HEK293 (cell line): Measurements from ENCODE around the gene INPP1.
"Not testable (repeated sequence)": the region's sequence is repeated elsewhere in the genome, so short reads cannot be mapped to it uniquely, and the experiment has no call there.

Source experiments
- CTCF ChIA-PET: fragments of 350-600 bp; formaldehyde crosslinking; extraction: SDS; loops from one replicate; lab custom pipeline; 2021; ENCODE audit warnings: antibody characterized with exemption; lab: Yijun Ruan, JAX
- POLR2A ChIA-PET: fragments of 300-600 bp; formaldehyde crosslinking; extraction: SDS; loops from one replicate; lab custom pipeline; 2020; ENCODE audit warnings: antibody characterized with exemption, inconsistent platforms; lab: Yijun Ruan, JAX
- H3K27ac ChIP-seq: fragments of 200-500 bp; sonication (Bioruptor generic); 2 replicates; pipeline ENCODE4 v1.5.1; 2014; ENCODE audit warnings: low read depth, low read length, control low read depth, inconsistent platforms; ENCODE audit errors: extremely low read depth
- H3K36me3 ChIP-seq, 2 experiments: fragments of 200-500 bp in 1 of 2; sonication (Bioruptor generic) in 1 of 2; 1 replicate in 1 of 2; 2 replicates in 1 of 2; pipeline ENCODE4 v1.5.1; 2014 to 2017; ENCODE audit warnings: inconsistent platforms in 2 of 2, low read length in 2 of 2; ENCODE audit not compliant: control insufficient read depth in 2 of 2, insufficient read depth in 1 of 2
- H3K4me1 ChIP-seq: fragments of 200-500 bp; sonication (Bioruptor generic); 2 replicates; pipeline ENCODE4 v1.5.1; 2014; ENCODE audit warnings: mild to moderate bottlenecking, low read length, inconsistent platforms; ENCODE audit not compliant: control insufficient read depth, insufficient read depth
- H3K4me3 ChIP-seq: 2 replicates; pipeline ENCODE4 v1.5.1; 2011; ENCODE audit warnings: low read depth, mild to moderate bottlenecking, control low read depth, low read length, moderate library complexity
- H3K9me3 ChIP-seq: fragments of 200-500 bp; sonication (Bioruptor generic); 2 replicates; pipeline ENCODE4 v1.5.1; 2014; ENCODE audit warnings: low read depth, low read length, inconsistent platforms; ENCODE audit not compliant: control insufficient read depth, insufficient read depth
- KLF7 ChIP-seq: fragments of 450-650 bp; formaldehyde crosslinking; IDR thresholded peaks from 2 replicates; pipeline ENCODE4 v1.5.1; 2016; ENCODE audit warnings: missing biosample characterization, missing genetic modification characterization, borderline replicate concordance
- SALL2 ChIP-seq: fragments of 450-650 bp; formaldehyde crosslinking; IDR thresholded peaks from 2 replicates; pipeline ENCODE4 v1.5.0; 2017; ENCODE audit warnings: missing biosample characterization, mild to moderate bottlenecking, missing genetic modification characterization, borderline replicate concordance
- SCRT1 ChIP-seq: fragments of 450-650 bp; formaldehyde crosslinking; IDR thresholded peaks from 2 replicates; pipeline ENCODE4 v1.5.1; 2016; ENCODE audit warnings: missing biosample characterization, missing genetic modification characterization, borderline replicate concordance
- WT1 ChIP-seq: fragments of 450-650 bp; formaldehyde crosslinking; IDR thresholded peaks from 2 replicates; pipeline ENCODE4 v1.5.1; 2016; ENCODE audit warnings: missing biosample characterization, missing genetic modification characterization
- ZBTB7A ChIP-seq: fragments of 450-650 bp; formaldehyde crosslinking; IDR thresholded peaks from 2 replicates; pipeline ENCODE4 v1.5.1; 2016; ENCODE audit warnings: low read depth, missing biosample characterization, missing genetic modification characterization
- ZNF146 ChIP-seq: fragments of 450-650 bp; formaldehyde crosslinking; IDR thresholded peaks from 2 replicates; pipeline ENCODE4 v1.5.1; 2016; ENCODE audit warnings: missing biosample characterization, missing genetic modification characterization
- ZNF248 ChIP-seq: fragments of 450-650 bp; formaldehyde crosslinking; IDR thresholded peaks from 2 replicates; pipeline ENCODE4 v1.5.1; 2017; ENCODE audit warnings: missing biosample characterization, missing genetic modification characterization
- ZNF302 ChIP-seq: fragments of 450-650 bp; formaldehyde crosslinking; IDR thresholded peaks from 2 replicates; pipeline ENCODE4 v1.5.1; 2016; ENCODE audit warnings: missing biosample characterization, missing genetic modification characterization, low read depth
- ZNF311 ChIP-seq: fragments of 450-650 bp; formaldehyde crosslinking; IDR thresholded peaks from 2 replicates; pipeline ENCODE4 v1.5.1; 2017; ENCODE audit warnings: missing biosample characterization, missing genetic modification characterization, borderline replicate concordance
- ZNF341 ChIP-seq: fragments of 450-650 bp; formaldehyde crosslinking; IDR thresholded peaks from 2 replicates; pipeline ENCODE4; 2016; ENCODE audit warnings: low read depth, missing biosample characterization, missing genetic modification characterization
- ZNF514 ChIP-seq: fragments of 450-650 bp; formaldehyde crosslinking; IDR thresholded peaks from 2 replicates; pipeline ENCODE4 v1.5.1; 2016; ENCODE audit warnings: missing biosample characterization, missing genetic modification characterization
- ZNF561 ChIP-seq: fragments of 450-650 bp; IDR thresholded peaks from 2 replicates; pipeline ENCODE4 v1.5.1; 2018; ENCODE audit warnings: missing biosample characterization, missing genetic modification characterization, borderline replicate concordance
- ZNF629 ChIP-seq: fragments of 450-650 bp; formaldehyde crosslinking; IDR thresholded peaks from 2 replicates; pipeline ENCODE4 v1.5.1; 2017; ENCODE audit warnings: missing biosample characterization, missing genetic modification characterization
- ZXDB ChIP-seq: fragments of 450-650 bp; formaldehyde crosslinking; IDR thresholded peaks from 2 replicates; pipeline ENCODE4 v1.5.1; 2016; ENCODE audit warnings: missing biosample characterization, missing genetic modification characterization
- TF ChIP-seq, protein P1 (sequence below): fragments of 450-650 bp; formaldehyde crosslinking; IDR thresholded peaks from 2 replicates; pipeline ENCODE4 v1.5.1; 2016; ENCODE audit warnings: missing biosample characterization, missing genetic modification characterization
- TF ChIP-seq, protein P2 (sequence below): fragments of 450-650 bp; formaldehyde crosslinking; conservative IDR thresholded peaks from 2 replicates; pipeline ENCODE4 v1.5.1; 2016; ENCODE audit warnings: low read depth, missing biosample characterization, missing genetic modification characterization
- TF ChIP-seq, protein P3 (sequence below): fragments of 450-650 bp; formaldehyde crosslinking; IDR thresholded peaks from 2 replicates; pipeline ENCODE4 v1.5.1; 2017; ENCODE audit warnings: missing biosample characterization, missing genetic modification characterization

The INPP1 gene

DNA sequence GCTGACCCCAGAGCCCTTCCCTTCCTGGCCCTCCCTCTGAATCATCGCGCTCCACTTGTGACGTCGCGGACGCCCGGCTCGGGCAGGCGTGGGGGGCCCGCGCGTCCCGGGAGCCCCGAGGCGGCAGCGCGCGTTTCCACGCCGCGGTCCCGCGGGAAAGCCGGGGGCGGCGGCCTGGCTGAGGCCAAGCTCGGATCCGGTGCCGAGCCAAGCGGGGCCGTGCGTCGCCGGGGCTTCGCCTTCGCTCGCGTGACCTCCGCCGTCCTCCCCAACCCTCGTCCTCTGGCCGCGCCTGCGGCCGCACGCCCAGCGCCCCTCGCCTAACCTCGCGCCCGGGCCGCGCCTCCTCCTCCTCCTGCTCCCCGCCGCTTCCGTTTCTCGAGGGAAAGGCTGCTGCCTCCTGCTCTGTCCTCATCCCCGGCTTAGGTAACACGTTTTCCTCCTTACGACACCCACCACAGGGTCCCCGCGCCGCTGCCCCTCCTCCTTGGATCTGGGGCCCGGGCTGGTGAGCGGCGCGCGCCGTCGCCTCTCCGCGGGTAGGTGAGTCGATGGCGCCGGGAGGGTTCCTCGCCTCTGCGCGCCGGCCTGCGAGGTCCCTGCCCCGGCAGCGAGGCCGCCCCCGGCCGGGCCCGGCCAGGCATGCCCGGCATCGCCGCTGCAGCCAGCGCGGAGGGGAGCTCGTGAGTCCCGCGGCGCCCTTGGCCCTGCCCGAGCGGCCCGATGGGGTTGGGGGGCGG lies at the start of gene INPP1 (continued):
- peak; percentile 29; the same call in 1 of the 2 replicates for TF ChIP-seq ZXDB
- TF ChIP-seq, all 188 proteins: peak for 30

DNA sequence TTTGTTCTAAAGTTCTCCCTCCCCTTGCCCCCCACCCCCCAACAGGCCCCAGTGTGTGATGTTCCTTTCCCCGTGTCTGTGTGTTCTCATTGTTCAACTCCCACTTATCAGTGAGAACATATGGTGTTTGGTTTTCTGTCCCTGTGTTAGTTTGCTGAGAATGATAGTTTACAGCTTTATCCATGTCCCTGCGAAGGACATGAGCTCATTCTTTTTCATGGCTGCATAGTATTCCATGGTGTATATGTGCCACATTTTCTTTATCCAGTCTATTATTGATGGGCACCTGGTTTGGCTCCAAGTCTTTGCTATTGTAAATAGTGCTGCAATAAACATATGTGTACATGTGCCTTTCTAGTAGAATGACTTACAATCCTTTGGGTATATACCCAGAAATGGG lies 45.5 kb upstream of the INPP1 start:
- POLR2A ChIA-PET, H3K4me3 ChIP-seq: not testable (repeated sequence)
- TF ChIP-seq ZNF146 (tag by site-specific recombination): peak; percentile 63
- TF ChIP-seq, all 188 proteins: peak for 1; not testable (repeated sequence) for 187
- H3K36me3 ChIP-seq: peaks cover 0 to 39% of the 10 kb centered on the region in 2 experiments; a peak in 2 of 3 replicates
- not testable (repeated sequence) for H3K27ac ChIP-seq, H3K9me3 ChIP-seq, H3K4me1 ChIP-seq
- CTCF ChIA-PET: interaction anchor here (0.6 kb wide), 1 partner anchor 14 kb away, joined by 4 read pairs; no protein-coding TSS in a partner anchor

- CTCF ChIA-PET: interaction anchor here (0.9 to 1.4 kb wide), 2 partner anchors 13 to 447 kb away, joined by 3 to 5 read pairs; no protein-coding TSS in a partner anchor
- Histone ChIP-seq H3K27ac (no peak overlapping the region), H3K4me3 (no peak overlapping the region), H3K36me3 (peaks cover 0 to 30% of the 10 kb centered on the region in 2 experiments; a peak in 2 of 3 replicates), H3K4me1 (no peaks in the 10 kb centered on the region), H3K9me3 (no peaks in the 10 kb centered on the region)
- TF ChIP-seq WT1 (tag by site-specific recombination): no peak
- TF ChIP-seq, protein P1, sequence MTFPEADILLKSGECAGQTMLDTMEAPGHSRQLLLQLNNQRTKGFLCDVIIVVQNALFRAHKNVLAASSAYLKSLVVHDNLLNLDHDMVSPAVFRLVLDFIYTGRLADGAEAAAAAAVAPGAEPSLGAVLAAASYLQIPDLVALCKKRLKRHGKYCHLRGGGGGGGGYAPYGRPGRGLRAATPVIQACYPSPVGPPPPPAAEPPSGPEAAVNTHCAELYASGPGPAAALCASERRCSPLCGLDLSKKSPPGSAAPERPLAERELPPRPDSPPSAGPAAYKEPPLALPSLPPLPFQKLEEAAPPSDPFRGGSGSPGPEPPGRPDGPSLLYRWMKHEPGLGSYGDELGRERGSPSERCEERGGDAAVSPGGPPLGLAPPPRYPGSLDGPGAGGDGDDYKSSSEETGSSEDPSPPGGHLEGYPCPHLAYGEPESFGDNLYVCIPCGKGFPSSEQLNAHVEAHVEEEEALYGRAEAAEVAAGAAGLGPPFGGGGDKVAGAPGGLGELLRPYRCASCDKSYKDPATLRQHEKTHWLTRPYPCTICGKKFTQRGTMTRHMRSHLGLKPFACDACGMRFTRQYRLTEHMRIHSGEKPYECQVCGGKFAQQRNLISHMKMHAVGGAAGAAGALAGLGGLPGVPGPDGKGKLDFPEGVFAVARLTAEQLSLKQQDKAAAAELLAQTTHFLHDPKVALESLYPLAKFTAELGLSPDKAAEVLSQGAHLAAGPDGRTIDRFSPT: no peak
- no peak for TF ChIP-seq ZNF341 (tag by site-specific recombination)
- TF ChIP-seq ZNF302 (tag by site-specific recombination): no peak
- no peak for TF ChIP-seq ZNF561 (tag by site-specific recombination)
- no peak for TF ChIP-seq ZNF629 (tag by site-specific recombination)
- no peak for TF ChIP-seq ZNF311
- TF ChIP-seq SALL2 (tag by site-specific recombination): no peak
- TF ChIP-seq, protein P2, sequence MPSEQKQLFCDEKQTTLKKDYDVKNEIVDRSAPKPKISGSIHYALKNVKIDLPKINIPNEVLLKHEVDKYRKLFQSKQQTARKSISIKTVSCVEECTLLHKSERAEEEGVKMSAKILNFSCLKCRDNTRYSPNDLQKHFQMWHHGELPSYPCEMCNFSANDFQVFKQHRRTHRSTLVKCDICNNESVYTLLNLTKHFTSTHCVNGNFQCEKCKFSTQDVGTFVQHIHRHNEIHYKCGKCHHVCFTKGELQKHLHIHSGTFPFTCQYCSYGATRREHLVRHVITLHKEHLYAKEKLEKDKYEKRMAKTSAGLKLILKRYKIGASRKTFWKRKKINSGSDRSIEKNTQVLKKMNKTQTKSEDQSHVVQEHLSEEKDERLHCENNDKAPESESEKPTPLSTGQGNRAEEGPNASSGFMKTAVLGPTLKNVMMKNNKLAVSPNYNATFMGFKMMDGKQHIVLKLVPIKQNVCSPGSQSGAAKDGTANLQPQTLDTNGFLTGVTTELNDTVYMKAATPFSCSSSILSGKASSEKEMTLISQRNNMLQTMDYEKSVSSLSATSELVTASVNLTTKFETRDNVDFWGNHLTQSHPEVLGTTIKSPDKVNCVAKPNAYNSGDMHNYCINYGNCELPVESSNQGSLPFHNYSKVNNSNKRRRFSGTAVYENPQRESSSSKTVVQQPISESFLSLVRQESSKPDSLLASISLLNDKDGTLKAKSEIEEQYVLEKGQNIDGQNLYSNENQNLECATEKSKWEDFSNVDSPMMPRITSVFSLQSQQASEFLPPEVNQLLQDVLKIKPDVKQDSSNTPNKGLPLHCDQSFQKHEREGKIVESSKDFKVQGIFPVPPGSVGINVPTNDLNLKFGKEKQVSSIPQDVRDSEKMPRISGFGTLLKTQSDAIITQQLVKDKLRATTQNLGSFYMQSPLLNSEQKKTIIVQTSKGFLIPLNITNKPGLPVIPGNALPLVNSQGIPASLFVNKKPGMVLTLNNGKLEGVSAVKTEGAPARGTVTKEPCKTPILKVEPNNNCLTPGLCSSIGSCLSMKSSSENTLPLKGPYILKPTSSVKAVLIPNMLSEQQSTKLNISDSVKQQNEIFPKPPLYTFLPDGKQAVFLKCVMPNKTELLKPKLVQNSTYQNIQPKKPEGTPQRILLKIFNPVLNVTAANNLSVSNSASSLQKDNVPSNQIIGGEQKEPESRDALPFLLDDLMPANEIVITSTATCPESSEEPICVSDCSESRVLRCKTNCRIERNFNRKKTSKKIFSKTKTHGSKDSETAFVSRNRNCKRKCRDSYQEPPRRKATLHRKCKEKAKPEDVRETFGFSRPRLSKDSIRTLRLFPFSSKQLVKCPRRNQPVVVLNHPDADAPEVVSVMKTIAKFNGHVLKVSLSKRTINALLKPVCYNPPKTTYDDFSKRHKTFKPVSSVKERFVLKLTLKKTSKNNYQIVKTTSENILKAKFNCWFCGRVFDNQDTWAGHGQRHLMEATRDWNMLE (tag by site-specific recombination): no peak
- TF ChIP-seq ZXDB: no peak
- no peak for TF ChIP-seq SCRT1 (tag by site-specific recombination)
- TF ChIP-seq ZBTB7A (tag by site-specific recombination): no peak
- no peak for TF ChIP-seq KLF7
- no peak for TF ChIP-seq ZNF248 (tag by site-specific recombination)
- TF ChIP-seq ZNF514 (tag by site-specific recombination): no peak
- TF ChIP-seq, protein P3, sequence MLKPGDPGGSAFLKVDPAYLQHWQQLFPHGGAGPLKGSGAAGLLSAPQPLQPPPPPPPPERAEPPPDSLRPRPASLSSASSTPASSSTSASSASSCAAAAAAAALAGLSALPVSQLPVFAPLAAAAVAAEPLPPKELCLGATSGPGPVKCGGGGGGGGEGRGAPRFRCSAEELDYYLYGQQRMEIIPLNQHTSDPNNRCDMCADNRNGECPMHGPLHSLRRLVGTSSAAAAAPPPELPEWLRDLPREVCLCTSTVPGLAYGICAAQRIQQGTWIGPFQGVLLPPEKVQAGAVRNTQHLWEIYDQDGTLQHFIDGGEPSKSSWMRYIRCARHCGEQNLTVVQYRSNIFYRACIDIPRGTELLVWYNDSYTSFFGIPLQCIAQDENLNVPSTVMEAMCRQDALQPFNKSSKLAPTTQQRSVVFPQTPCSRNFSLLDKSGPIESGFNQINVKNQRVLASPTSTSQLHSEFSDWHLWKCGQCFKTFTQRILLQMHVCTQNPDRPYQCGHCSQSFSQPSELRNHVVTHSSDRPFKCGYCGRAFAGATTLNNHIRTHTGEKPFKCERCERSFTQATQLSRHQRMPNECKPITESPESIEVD (tag by site-specific recombination): no peak
- POLR2A ChIA-PET: interaction anchor here (0.6 kb wide), 1 partner anchor 616 kb away, joined by 3 read pairs; no protein-coding TSS in a partner anchor
These were observed 42.4 kb upstream of the INPP1 start for GRCh38 chr2:190301032-190301431.
